GM12865 (cell line): Measurements from ENCODE around the gene PBLD.

Experiments used
- DNase-seq: peaks from one replicate; pipeline ENCODE4 v3.0.0; 2010; ENCODE audit warnings: low read depth
- H3K4me3 ChIP-seq: 2 replicates; pipeline ENCODE4 v1.5.1; 2011; ENCODE audit warnings: mild to moderate bottlenecking, low read depth, low read length, control low read depth
- CTCF ChIP-seq: IDR thresholded peaks from 2 replicates; pipeline ENCODE4 v1.5.1; 2011; ENCODE audit warnings: low read length, control low read depth, low read depth, inconsistent platforms; ENCODE audit not compliant: insufficient read depth; ENCODE audit errors: missing control alignments

The PBLD gene

GRCh38 chr10:68239596-68240150 is 93.1 kb downstream of the PBLD start:
- TF ChIP-seq CTCF, result no peak
- no peak for DNase-seq
- no peak overlapping the region for H3K4me3 ChIP-seq

- DNase-seq, result no peak
- no peak overlapping the region for H3K4me3 ChIP-seq
- TF ChIP-seq CTCF, result no peak
Measured at GRCh38 chr10:68239069-68239468, 93.7 kb downstream of the PBLD start.

- no peak overlapping the region for H3K4me3 ChIP-seq
- no peak for DNase-seq
- no peak for TF ChIP-seq CTCF
Measured at GRCh38 chr10:68238371-68238770, 94.4 kb downstream of the PBLD start.

GRCh38 chr10:68237173-68237572 is 95.6 kb downstream of the PBLD start:
- DNase-seq, result no peak
- TF ChIP-seq CTCF, result no peak
- H3K4me3 ChIP-seq, result no peak overlapping the region

- no peak for DNase-seq
- no peak for TF ChIP-seq CTCF
Measured at GRCh38 chr10:68235581-68235980, 97.1 kb downstream of the PBLD start.

GRCh38 chr10:68235111-68235510 is 97.6 kb downstream of the PBLD start:
- no peak for TF ChIP-seq CTCF
- DNase-seq, result no peak
- no peak overlapping the region for H3K4me3 ChIP-seq

More at GRCh38 chr10:68235581-68235980, 97.1 kb downstream of the PBLD start:
- no peak overlapping the region for H3K4me3 ChIP-seq

GRCh38 chr10:68233046-68233445 is 99.7 kb downstream of the PBLD start:
- no peak overlapping the region for H3K4me3 ChIP-seq
- TF ChIP-seq CTCF, result no peak
- no peak for DNase-seq
